Measurements from ENCODE around the gene BTRC. TPM values are rescaled to one million over a fixed set of nuclear protein-coding genes. Genes with fewer than 3 reads are reported as not detected.

The BTRC gene
- total and polyA plus RNA-seq, 10 of the 15 experiments (the other 5 are each of a cell fraction or from before 2014, with no cell fraction given), result 2.2 to 18.6 (median 8.6) TPM

GRCh38 chr10:101565370-101565900 is 211.5 kb downstream of the BTRC start:
- TF ChIP-seq RAD51 (IDR thresholded peaks at IDR 0.05) (no peak), MLLT1 (IDR thresholded peaks at IDR 0.05) (no peak), SUPT20H (IDR thresholded peaks at IDR 0.05; ENCODE audit: borderline replicate concordance, control insufficient read depth, low read depth, low read length) (no peak), RAD21 (IDR thresholded peaks at IDR 0.05; ENCODE audit: insufficient read depth, low read depth, low read length) (no peak), SUZ12 (IDR thresholded peaks at IDR 0.05; ENCODE audit: unreplicated experiment) (no peak), SREBF1 (IDR thresholded peaks at IDR 0.05; ENCODE audit: low read length) (no peak), TCF12 (IDR thresholded peaks at IDR 0.05; ENCODE audit: low read depth, low read length) (no peak)
- ChIA-PET CTCF (no interaction called here), POLR2A (no interaction called here), RAD21 (ENCODE audit: unreplicated experiment) (no interaction called here), SMC1A (ENCODE audit: uncharacterized antibody, unreplicated experiment) (no interaction called here)
- peaks cover 9% of the 10 kb centered on the region for H3K4me1 ChIP-seq (ENCODE audit: control insufficient read depth, insufficient read depth, low read length)
- H3K4me3 ChIP-seq, result no peak overlapping the region
- ATAC-seq (no peak), DNase-seq (ENCODE audit: low read depth, low spot score) (no peak), FAIRE-seq (no peak)
- no peak overlapping the region for H3K4me2 ChIP-seq (ENCODE audit: control insufficient read depth, insufficient read depth)
- no peaks in the 10 kb centered on the region for H3K9me3 ChIP-seq (replicated peaks; ENCODE audit: control insufficient read depth, insufficient read depth, low read length)
- H2AFZ ChIP-seq (ENCODE audit: control insufficient read depth, low read depth, low read length), result no peak overlapping the region
- no TSS peak for BruUV-seq (replicated peaks)
- WGBS (ENCODE audit: insufficient coverage, insufficient replicate concordance, low lambda C conversion rate, missing lambda C conversion rate), result 83% methylated on average over 5 of the region's 5 CpGs
- no peaks in the 10 kb centered on the region for H3K36me3 ChIP-seq (ENCODE audit: control insufficient read depth in 2 of 2, insufficient read depth in 2 of 2, low read length in 1 of 2)
- no peak overlapping the region for H3K27ac ChIP-seq (ENCODE audit: control insufficient read depth, insufficient read depth)
- H3K9ac ChIP-seq (ENCODE audit: control insufficient read depth, insufficient read depth, low read length), result no peak overlapping the region
- H3K27me3 ChIP-seq (replicated peaks in 1 of 2; ENCODE audit: control insufficient read depth in 2 of 2, insufficient read depth in 2 of 2, low read length in 1 of 2), result peaks cover 0 to 4% of the 10 kb centered on the region in 2 experiments; a peak in 1 of 4 replicates
- H4K20me1 ChIP-seq (ENCODE audit: control insufficient read depth, insufficient read depth), result no peaks in the 10 kb centered on the region
- in situ Hi-C loops (cut with MboI), result no loop called here
- intact Hi-C loops (cut with micrococcal nuclease; ENCODE audit: unreplicated experiment), result loop anchor here (5.0 kb wide), 1 partner anchor 403 kb away; no protein-coding TSS in a partner anchor
- no peaks in the 10 kb centered on the region for H3K79me2 ChIP-seq (ENCODE audit: control insufficient read depth, insufficient read depth, low read length)

All from GM12878 (cell line).